Limb (tissue), 2 donors: ENCODE data around the gene CD40.
A peak's percentile ranks its signal among the peaks of the same experiment; 100 is the strongest.

Source experiments
- DNase-seq, 2 donors: peaks; one replicate each; pipeline ENCODE4 v3.0.0-alpha.2; 2016; ENCODE audit errors: extremely low spot score in 2 of 2

Gene CD40

GRCh38 chr20:46172455-46172854 lies 54.3 kb downstream of the CD40 start:
- no peak for DNase-seq

- DNase-seq: no peak
Measured at GRCh38 chr20:46172961-46173536, 54.9 kb downstream of the CD40 start.

GRCh38 chr20:46173652-46174468 lies 55.7 kb downstream of the CD40 start:
- no peak for DNase-seq

GRCh38 chr20:46174469-46175126 lies 56.5 kb downstream of the CD40 start:
- peak; percentile 51 to 79 for DNase-seq

GRCh38 chr20:46175127-46175494 lies 57.0 kb downstream of the CD40 start:
- no peak for DNase-seq

- no peak for DNase-seq
Measured at GRCh38 chr20:46176739-46177378, 58.7 kb downstream of the CD40 start.

- no peak for DNase-seq
Measured at GRCh38 chr20:46177768-46178167, 59.7 kb downstream of the CD40 start.

- no peak for DNase-seq
Measured at GRCh38 chr20:46178891-46179290, 60.8 kb downstream of the CD40 start.
